Thoracic aorta (tissue), 2 donors: Measurements from ENCODE around the gene REXO4. TPM values are rescaled to one million over a fixed set of nuclear protein-coding genes. Genes with fewer than 3 reads are reported as not detected.
"Not testable (repeated sequence)": the region's sequence is repeated elsewhere in the genome, so short reads cannot be mapped to it uniquely, and the experiment has no call there.

ENCODE experiments used
- ATAC-seq: fragments of 150-250 bp; one replicate; pipeline ENCODE4 v1.8.0; 2017; ENCODE audit warnings: low read depth; ENCODE audit not compliant: insufficient number of reproducible peaks, low FRiP score
- DNase-seq: peaks from one replicate; pipeline ENCODE4 v3.0.0-alpha.2; 2020; ENCODE audit warnings: low spot score
- H3K27ac ChIP-seq, 2 donors: fragments of 200-600 bp; sonication (generic); 1 replicate in 1 of 2; 2 replicates in 1 of 2; pipeline ENCODE4 v1.5.1; 2016; ENCODE audit warnings: mild to moderate bottlenecking in 2 of 2, moderate library complexity in 2 of 2
- H3K27me3 ChIP-seq: fragments of 200-600 bp; sonication (generic); replicated peaks from 2 replicates; pipeline ENCODE4 v1.6.0; 2016; ENCODE audit warnings: mild to moderate bottlenecking; ENCODE audit not compliant: insufficient read depth
- H3K36me3 ChIP-seq: fragments of 200-600 bp; sonication (generic); one replicate; pipeline ENCODE4 v1.5.1; 2016
- H3K4me1 ChIP-seq, 2 donors: fragments of 200-600 bp; sonication (generic); 1 replicate in 1 of 2; 2 replicates in 1 of 2; pipeline versions ENCODE4 v1.5.1 to v1.6.0; 2016; ENCODE audit warnings: low read depth in 2 of 2, mild to moderate bottlenecking in 1 of 2; ENCODE audit not compliant: control insufficient read depth in 1 of 2
- H3K4me3 ChIP-seq: fragments of 200-600 bp; sonication (generic); 2 replicates; pipeline ENCODE4 v1.5.1; 2016; ENCODE audit warnings: mild to moderate bottlenecking
- H3K9me3 ChIP-seq: fragments of 200-600 bp; sonication (generic); 2 replicates; pipeline ENCODE4 v1.5.1; 2016
- total RNA-seq, 2 donors: library from RNA; depleted of rRNA; stranded (reverse); fragments of >200 nt; gene quantifications; one replicate each; pipeline versions ENCODE4 v1.1.0 to v1.2.3, GENCODE V29; 2016
- TF ChIP-seq, protein P1 (sequence below): fragments of 200-600 bp; sonication (generic); IDR thresholded peaks from one replicate; pipeline ENCODE4 v1.5.1; 2019; ENCODE audit warnings: antibody characterized with exemption

Gene REXO4
- total RNA-seq, 2 donors from 2014 or later, result 7.7 to 18.6 TPM

DNA sequence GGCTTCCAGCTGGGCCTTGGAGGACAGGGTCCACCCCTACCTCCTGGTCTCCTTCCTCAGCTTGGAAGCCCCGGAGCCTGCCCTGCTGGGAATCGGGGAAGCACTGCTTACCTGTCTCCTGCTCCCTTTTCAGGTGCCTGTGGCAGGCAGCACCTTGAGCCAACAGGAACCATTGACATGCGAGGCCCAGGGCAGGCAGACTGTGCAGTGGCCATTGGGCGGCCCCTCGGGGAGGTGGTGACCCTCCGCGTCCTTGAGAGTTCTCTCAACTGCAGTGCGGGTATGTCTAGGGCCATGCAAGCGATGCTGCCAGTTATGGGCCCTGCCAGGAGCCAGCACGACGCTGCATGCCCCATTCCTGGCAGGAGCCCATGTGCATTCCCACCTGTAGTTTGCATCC is 38.1 kb upstream of the REXO4 start:
- Histone ChIP-seq H3K27ac (no peak overlapping the region), H3K4me1 (peaks cover 0 to 12% of the 10 kb centered on the region in 2 donors), H3K4me3 (no peak overlapping the region), H3K27me3 (no peaks in the 10 kb centered on the region), H3K9me3 (no peaks in the 10 kb centered on the region), H3K36me3 (no peaks in the 10 kb centered on the region)
- no peak for ATAC-seq
- TF ChIP-seq, protein P1, sequence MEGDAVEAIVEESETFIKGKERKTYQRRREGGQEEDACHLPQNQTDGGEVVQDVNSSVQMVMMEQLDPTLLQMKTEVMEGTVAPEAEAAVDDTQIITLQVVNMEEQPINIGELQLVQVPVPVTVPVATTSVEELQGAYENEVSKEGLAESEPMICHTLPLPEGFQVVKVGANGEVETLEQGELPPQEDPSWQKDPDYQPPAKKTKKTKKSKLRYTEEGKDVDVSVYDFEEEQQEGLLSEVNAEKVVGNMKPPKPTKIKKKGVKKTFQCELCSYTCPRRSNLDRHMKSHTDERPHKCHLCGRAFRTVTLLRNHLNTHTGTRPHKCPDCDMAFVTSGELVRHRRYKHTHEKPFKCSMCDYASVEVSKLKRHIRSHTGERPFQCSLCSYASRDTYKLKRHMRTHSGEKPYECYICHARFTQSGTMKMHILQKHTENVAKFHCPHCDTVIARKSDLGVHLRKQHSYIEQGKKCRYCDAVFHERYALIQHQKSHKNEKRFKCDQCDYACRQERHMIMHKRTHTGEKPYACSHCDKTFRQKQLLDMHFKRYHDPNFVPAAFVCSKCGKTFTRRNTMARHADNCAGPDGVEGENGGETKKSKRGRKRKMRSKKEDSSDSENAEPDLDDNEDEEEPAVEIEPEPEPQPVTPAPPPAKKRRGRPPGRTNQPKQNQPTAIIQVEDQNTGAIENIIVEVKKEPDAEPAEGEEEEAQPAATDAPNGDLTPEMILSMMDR, result no peak
- DNase-seq, result no peak

DNA sequence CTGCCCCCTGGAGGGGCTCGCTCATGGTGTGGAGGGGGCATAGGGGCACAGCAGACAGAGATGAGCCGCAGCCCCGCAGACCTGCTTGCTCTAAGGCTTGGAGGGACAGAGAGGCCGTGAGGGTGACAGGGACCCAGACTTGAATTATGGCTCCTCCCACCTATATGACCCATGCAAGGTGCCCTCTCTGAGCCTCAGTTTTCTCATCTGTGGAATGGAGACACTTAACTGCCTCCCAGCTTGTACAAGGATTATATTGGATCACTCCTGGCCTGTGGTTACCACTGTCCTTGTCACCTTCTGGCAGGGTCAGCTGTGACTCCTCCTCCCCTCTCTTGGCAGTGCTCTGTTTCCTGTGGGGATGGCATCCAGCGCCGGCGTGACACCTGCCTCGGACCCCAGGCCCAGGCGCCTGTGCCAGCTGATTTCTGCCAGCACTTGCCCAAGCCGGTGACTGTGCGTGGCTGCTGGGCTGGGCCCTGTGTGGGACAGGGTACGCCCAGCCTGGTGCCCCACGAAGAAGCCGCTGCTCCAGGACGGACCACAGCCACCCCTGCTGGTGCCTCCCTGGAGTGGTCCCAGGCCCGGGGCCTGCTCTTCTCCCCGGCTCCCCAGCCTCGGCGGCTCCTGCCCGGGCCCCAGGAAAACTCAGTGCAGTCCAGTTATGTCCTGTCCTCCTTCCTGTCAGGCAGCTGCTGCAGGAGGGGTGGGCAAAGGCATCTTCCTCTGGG is 37.3 kb upstream of the REXO4 start:
- no peaks in the 10 kb centered on the region for H3K36me3 ChIP-seq
- DNase-seq (no peak), ATAC-seq (no peak)
- TF ChIP-seq, protein P1, result no peak
- no peak overlapping the region for H3K4me3 ChIP-seq
- no peak overlapping the region for H3K27ac ChIP-seq
- H3K9me3 ChIP-seq, result no peaks in the 10 kb centered on the region
- H3K27me3 ChIP-seq, result no peaks in the 10 kb centered on the region
- peaks cover 0 to 8% of the 10 kb centered on the region in 2 donors for H3K4me1 ChIP-seq

DNA sequence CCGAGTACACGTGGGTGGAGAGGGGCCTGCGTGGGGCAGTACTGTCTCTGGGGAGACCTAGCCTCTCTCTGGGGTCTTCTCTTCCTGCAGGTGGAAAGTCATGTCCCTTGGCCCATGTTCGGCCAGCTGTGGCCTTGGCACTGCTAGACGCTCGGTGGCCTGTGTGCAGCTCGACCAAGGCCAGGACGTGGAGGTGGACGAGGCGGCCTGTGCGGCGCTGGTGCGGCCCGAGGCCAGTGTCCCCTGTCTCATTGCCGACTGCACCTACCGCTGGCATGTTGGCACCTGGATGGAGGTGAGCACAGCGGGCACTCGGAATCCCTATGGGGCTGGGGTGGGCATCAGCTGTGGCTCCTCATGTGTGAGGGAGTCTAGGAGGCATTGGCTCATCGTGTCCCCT is 36.5 kb upstream of the REXO4 start:
- no peaks in the 10 kb centered on the region for H3K9me3 ChIP-seq

GRCh38 chr9:133453651-133454050 is 35.8 kb upstream of the REXO4 start:
- no peaks in the 10 kb centered on the region for H3K36me3 ChIP-seq
- ATAC-seq, result no peak

More for the DNA sequence above, 36.5 kb upstream of the REXO4 start:
- H3K36me3 ChIP-seq, result no peaks in the 10 kb centered on the region
- peaks cover 0 to 8% of the 10 kb centered on the region in 2 donors for H3K4me1 ChIP-seq
- no peak for ATAC-seq
- DNase-seq, result no peak
- no peaks in the 10 kb centered on the region for H3K27me3 ChIP-seq
- no peak overlapping the region for H3K27ac ChIP-seq
- H3K4me3 ChIP-seq, result no peak overlapping the region
- TF ChIP-seq, protein P1, result no peak

DNA sequence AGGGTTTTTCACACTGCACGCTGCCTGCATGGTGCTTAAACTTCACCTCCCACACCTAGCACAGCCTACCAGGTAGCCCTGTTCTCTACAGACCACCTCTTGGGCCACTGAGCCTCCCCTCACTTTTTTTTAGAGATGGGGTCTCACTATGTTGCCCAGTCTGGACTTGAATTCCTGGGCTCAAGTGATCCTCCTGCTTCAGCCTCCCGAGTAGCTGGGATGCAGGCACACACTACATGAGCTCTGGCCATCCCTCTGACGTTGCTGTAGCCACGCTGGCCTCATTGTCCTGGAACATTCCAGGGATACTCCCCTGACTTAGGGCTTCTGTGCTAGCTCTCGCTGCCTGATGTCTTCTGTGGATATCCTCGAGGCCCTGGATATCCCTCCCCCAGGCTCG is 34.8 kb upstream of the REXO4 start:
- TF ChIP-seq, protein P1, result no peak
- H3K27ac ChIP-seq, result no peak overlapping the region

More at GRCh38 chr9:133453651-133454050, 35.8 kb upstream of the REXO4 start:
- Histone ChIP-seq H3K9me3 (no peaks in the 10 kb centered on the region), H3K4me3 (no peak overlapping the region), H3K27ac (no peak overlapping the region), H3K4me1 (peaks cover 0 to 1% of the 10 kb centered on the region in 2 donors), H3K27me3 (no peaks in the 10 kb centered on the region)
- no peak for DNase-seq
- TF ChIP-seq, protein P1, result no peak

DNA sequence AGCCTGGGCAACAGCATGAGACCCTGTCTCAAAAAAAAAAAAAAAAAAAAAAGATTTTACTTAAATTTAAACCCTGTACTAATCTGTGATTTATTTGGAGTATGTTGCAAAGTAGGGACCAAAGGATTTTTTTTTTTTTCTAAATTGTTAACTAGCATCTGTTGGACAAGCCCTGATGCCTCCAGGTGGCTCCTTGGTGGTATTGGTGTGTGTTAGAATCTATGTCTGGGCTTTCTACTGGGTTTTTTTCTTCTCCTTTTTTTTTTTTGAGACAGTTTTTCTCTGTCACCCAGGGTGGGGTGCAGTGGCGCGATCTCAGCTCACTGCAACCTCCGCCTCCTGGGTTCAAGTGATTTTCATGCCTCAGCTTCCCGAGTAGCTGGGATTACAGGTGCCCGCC is 34.1 kb upstream of the REXO4 start:
- H3K27ac ChIP-seq, H3K4me3 ChIP-seq, DNase-seq, ATAC-seq, H3K4me1 ChIP-seq, H3K36me3 ChIP-seq, H3K9me3 ChIP-seq, H3K27me3 ChIP-seq: not testable (repeated sequence)

More for the DNA sequence above, 34.8 kb upstream of the REXO4 start:
- DNase-seq, result no peak
- ATAC-seq, result no peak
- Histone ChIP-seq H3K4me3 (no peak overlapping the region), H3K9me3 (no peaks in the 10 kb centered on the region), H3K27me3 (no peaks in the 10 kb centered on the region), H3K36me3 (no peaks in the 10 kb centered on the region), H3K4me1 (no peaks in the 10 kb centered on the region)
